OCI-LY1 (cell line): ENCODE measurements around the gene CLDN9.

Experiments used
- H2AFZ ChIP-seq: fragments of 200-600 bp; sonication (generic), shearing (Covaris generic); 2 replicates; pipeline ENCODE4 v1.6.0; 2014; ENCODE audit warnings: antibody characterized with exemption, mild to moderate bottlenecking, low read length
- H3F3A ChIP-seq: fragments of 200-600 bp; sonication (generic), shearing (Covaris generic); 2 replicates; pipeline ENCODE4 v1.6.0; 2014; ENCODE audit warnings: mild to moderate bottlenecking, antibody characterized with exemption, low read length, moderate library complexity; ENCODE audit not compliant: insufficient read depth
- H3K27ac ChIP-seq: fragments of 200-600 bp; sonication (generic); 2 replicates; pipeline ENCODE4 v1.5.1; 2014; ENCODE audit warnings: low read length, mixed run types, mild to moderate bottlenecking, low read depth; ENCODE audit not compliant: poor library complexity, severe bottlenecking
- H3K27me3 ChIP-seq: fragments of 200-600 bp; sonication (generic); 2 replicates; pipeline ENCODE4 v1.6.0; 2014; ENCODE audit warnings: antibody characterized with exemption, mild to moderate bottlenecking, low read length, moderate library complexity; ENCODE audit not compliant: insufficient read depth
- H3K36me3 ChIP-seq: fragments of 200-600 bp; sonication (generic); 2 replicates; pipeline ENCODE4 v1.6.1; 2014; ENCODE audit warnings: mild to moderate bottlenecking, antibody characterized with exemption, low read length, moderate library complexity, mixed read lengths; ENCODE audit not compliant: insufficient read depth
- H3K4me1 ChIP-seq: fragments of 200-600 bp; sonication (generic); 2 replicates; pipeline ENCODE4 v1.5.1; 2014; ENCODE audit warnings: mild to moderate bottlenecking, low read length, moderate library complexity; ENCODE audit not compliant: insufficient read depth, severe bottlenecking
- H3K4me2 ChIP-seq: fragments of 200-600 bp; sonication (generic), shearing (Covaris generic); 2 replicates; pipeline ENCODE4 v1.6.1; 2014; ENCODE audit warnings: low read length
- H3K4me3 ChIP-seq: fragments of 200-600 bp; sonication (generic); 2 replicates; pipeline ENCODE4 v1.5.1; 2014; ENCODE audit warnings: low read length, low read depth, mild to moderate bottlenecking, mixed read lengths; ENCODE audit not compliant: poor library complexity, severe bottlenecking
- H3K79me2 ChIP-seq: fragments of 200-600 bp; shearing (Covaris generic); 2 replicates; pipeline ENCODE4 v1.6.1; 2016; ENCODE audit warnings: mixed run types, low read length, mixed read lengths; ENCODE audit not compliant: insufficient read depth
- H3K9ac ChIP-seq: fragments of 200-600 bp; sonication (generic), shearing (Covaris generic); 2 replicates; pipeline ENCODE4 v1.6.1; 2014; ENCODE audit warnings: mild to moderate bottlenecking, low read length, mixed read lengths
- H3K9me2 ChIP-seq: fragments of 200-600 bp; sonication (generic), shearing (Covaris generic); 2 replicates; pipeline ENCODE4 v1.6.1; 2014; ENCODE audit warnings: low read depth, mild to moderate bottlenecking, low read length, mixed read lengths
- H3K9me3 ChIP-seq: fragments of 200-600 bp; shearing (Covaris generic); 2 replicates; pipeline ENCODE4 v1.6.1; 2014; ENCODE audit warnings: low read length, mixed read lengths
- H4K20me1 ChIP-seq: fragments of 200-600 bp; sonication (generic), shearing (Covaris generic); 2 replicates; pipeline ENCODE4 v1.6.0; 2016; ENCODE audit warnings: mild to moderate bottlenecking, low read length; ENCODE audit not compliant: insufficient read depth
- CTCF ChIP-seq: fragments of 200-600 bp; sonication (generic), shearing (Covaris generic); IDR thresholded peaks from 2 replicates; pipeline ENCODE4 v1.5.1; 2017; ENCODE audit warnings: mild to moderate bottlenecking, antibody characterized with exemption, low read length, moderate library complexity, mixed read lengths
- EZH2 ChIP-seq: fragments of 200-600 bp; sonication (generic), shearing (Covaris generic); IDR thresholded peaks from 2 replicates; pipeline ENCODE4 v1.8.0; 2017; ENCODE audit warnings: borderline replicate concordance, mixed run types, mild to moderate bottlenecking, antibody characterized with exemption, low read length, moderate library complexity, mixed read lengths

CLDN9 gene

GRCh38 chr16:2964475-2965336 lies 48.0 kb upstream of the CLDN9 start:
- H3K9me3 ChIP-seq: no peaks in the 10 kb centered on the region
- H3K27ac ChIP-seq: peak overlapping the region; percentile 35
- H3K36me3 ChIP-seq: no peaks in the 10 kb centered on the region
- peaks cover 47% of the 10 kb centered on the region for H3K4me1 ChIP-seq
- H3K9me2 ChIP-seq: no peaks in the 10 kb centered on the region
- no peak overlapping the region for H2AFZ ChIP-seq
- no peaks in the 10 kb centered on the region for H4K20me1 ChIP-seq
- no peak; the same call in 1 of the 2 replicates for TF ChIP-seq CTCF
- no peak for TF ChIP-seq EZH2
- no peaks in the 10 kb centered on the region for H3K79me2 ChIP-seq
- H3K27me3 ChIP-seq: no peaks in the 10 kb centered on the region
- H3K4me2 ChIP-seq: peak overlapping the region; percentile 65
- H3F3A ChIP-seq: no peaks in the 10 kb centered on the region
- peak overlapping the region; percentile 56 for H3K4me3 ChIP-seq
- peak overlapping the region; percentile 39; the same call in 1 of the 2 replicates for H3K9ac ChIP-seq

DNA sequence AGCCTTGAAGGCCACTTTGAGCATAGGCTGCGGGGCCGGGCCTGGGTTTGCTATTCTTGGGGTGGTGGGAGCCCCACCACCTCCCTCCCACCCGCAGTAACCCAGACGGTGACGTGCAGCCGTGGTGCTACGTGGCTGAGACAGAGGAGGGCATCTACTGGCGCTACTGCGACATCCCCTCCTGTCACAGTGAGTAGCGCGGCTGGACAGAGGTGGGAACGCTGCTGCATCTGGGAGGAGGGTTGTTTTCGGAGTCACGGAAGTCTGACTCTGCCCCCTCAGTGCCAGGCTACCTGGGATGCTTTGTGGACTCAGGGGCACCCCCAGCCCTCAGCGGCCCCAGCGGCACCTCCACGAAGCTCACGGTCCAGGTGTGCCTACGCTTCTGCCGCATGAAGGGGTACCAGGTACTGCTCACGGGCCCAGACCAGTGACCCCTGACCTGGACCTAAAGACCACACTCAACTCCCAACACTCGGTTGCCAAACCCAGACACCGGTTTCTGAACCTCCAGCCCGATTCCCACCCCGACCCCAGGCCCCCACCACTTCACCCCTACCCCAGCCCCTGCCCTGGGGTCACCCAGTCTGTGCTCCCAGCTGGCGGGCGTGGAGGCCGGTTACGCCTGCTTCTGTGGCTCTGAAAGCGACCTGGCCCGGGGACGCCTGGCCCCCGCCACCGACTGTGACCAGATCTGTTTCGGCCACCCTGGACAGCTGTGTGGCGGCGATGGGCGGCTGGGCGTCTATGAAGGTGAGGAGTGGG lies 46.5 kb upstream of the CLDN9 start:
- no peaks in the 10 kb centered on the region for H3F3A ChIP-seq
- no peak overlapping the region for H3K27ac ChIP-seq

GRCh38 chr16:2966808-2967191 lies 45.9 kb upstream of the CLDN9 start:
- Histone ChIP-seq H4K20me1 (no peaks in the 10 kb centered on the region), H3K9me3 (no peaks in the 10 kb centered on the region), H3K27ac (no peak overlapping the region), H3K9me2 (no peaks in the 10 kb centered on the region), H2AFZ (no peak overlapping the region), H3K4me1 (peaks cover 64% of the 10 kb centered on the region), H3K9ac (no peak overlapping the region), H3K27me3 (no peaks in the 10 kb centered on the region), H3K79me2 (no peaks in the 10 kb centered on the region), H3F3A (no peaks in the 10 kb centered on the region), H3K4me3 (peak overlapping the region; percentile 23), H3K4me2 (peak overlapping the region; percentile 12; the same call in 1 of the 2 replicates), H3K36me3 (peaks cover 12% of the 10 kb centered on the region; the same call in 1 of the 2 replicates)
- TF ChIP-seq CTCF: no peak
- TF ChIP-seq EZH2: no peak

More for the DNA sequence above, 46.5 kb upstream of the CLDN9 start:
- H4K20me1 ChIP-seq: no peaks in the 10 kb centered on the region
- H3K79me2 ChIP-seq: no peaks in the 10 kb centered on the region
- no peaks in the 10 kb centered on the region for H3K9me2 ChIP-seq
- no peak overlapping the region for H2AFZ ChIP-seq
- H3K9ac ChIP-seq: no peak overlapping the region
- no peaks in the 10 kb centered on the region for H3K9me3 ChIP-seq
- H3K4me3 ChIP-seq: peak overlapping the region; percentile 23
- H3K4me2 ChIP-seq: peak overlapping the region; percentile 10; the same call in 1 of the 2 replicates
- no peak for TF ChIP-seq CTCF
- no peak for TF ChIP-seq EZH2
- peaks cover 58% of the 10 kb centered on the region for H3K4me1 ChIP-seq
- peaks cover 7% of the 10 kb centered on the region; the same call in 1 of the 2 replicates for H3K36me3 ChIP-seq
- H3K27me3 ChIP-seq: no peaks in the 10 kb centered on the region
